Ovary (tissue), 9 donors: Measurements from ENCODE around the gene AATK. TPM values are rescaled to one million over a fixed set of nuclear protein-coding genes. Genes with fewer than 3 reads are reported as not detected.

ENCODE experiments used
- DNase-seq, 5 donors: peaks; one replicate each; pipeline ENCODE4 v3.0.0-alpha.2; 2019 to 2020
- H3K27ac ChIP-seq, 2 donors: fragments of 200-600 bp; one replicate each; pipeline versions ENCODE4 v1.5.1 to v1.8.0; 2019 to 2022
- H3K27me3 ChIP-seq: fragments of 200-600 bp; one replicate; pipeline ENCODE4 v1.8.0; 2022
- H3K36me3 ChIP-seq: fragments of 200-600 bp; sonication (generic); one replicate; pipeline ENCODE4 v1.5.1; 2019
- H3K4me1 ChIP-seq: one replicate; pipeline ENCODE4 v1.8.1; 2013; ENCODE audit warnings: mild to moderate bottlenecking, moderate library complexity; ENCODE audit not compliant: insufficient read depth
- H3K4me3 ChIP-seq: fragments of 200-600 bp; sonication (generic); one replicate; pipeline ENCODE4 v1.5.1; 2017
- H3K9me3 ChIP-seq, 2 donors: fragments of 200-600 bp in 1 of 2; sonication (generic) in 1 of 2; one replicate each; pipeline versions ENCODE4 v1.5.1 to v1.8.1; 2013 to 2019; ENCODE audit warnings: mild to moderate bottlenecking in 1 of 2, moderate library complexity in 1 of 2
- EP300 ChIP-seq: sonication (generic); formaldehyde crosslinking; IDR thresholded peaks from one replicate; pipeline ENCODE4 v1.6.1; 2017; ENCODE audit warnings: antibody characterized with exemption
- POLR2A ChIP-seq: fragments of 450-650 bp; IDR thresholded peaks from one replicate; pipeline ENCODE4 v1.6.1; 2017; ENCODE audit warnings: antibody characterized with exemption, mild to moderate bottlenecking, moderate library complexity
- WGBS, 3 donors: extraction: QIAGEN DNeasy Blood & Tissue Kit in 1 of 3; methylation state at CpG; one replicate each; pipeline versions ENCODE4 v1.1.5 to v1.1.7; 2013 to 2017; 5-methylcytosine and 5-hydroxymethylcytosine counted together
- intact Hi-C, 4 donors: fragments of 100-400 bp; cut with DNase I; formaldehyde crosslinking; loops; one replicate each; pipeline versions ENCODE4 v1.11.0 to v1.15.1; 2022 to 2023
- polyA plus RNA-seq, 2 donors: library from polyadenylated mRNA; stranded (reverse); fragments of 200-250 nt in 1 of 2; fragments of 350-450 nt in 1 of 2; fragmentation: Illumina TruSeq in 1 of 2; extraction: RNeasy Lipid Tissue Mini Kit (QIAGEN cat#74804) in 1 of 2; gene quantifications; one replicate each; pipeline ENCODE4 v1.2.3, GENCODE V29; 2013 to 2014
- total RNA-seq, 7 donors: library from RNA; depleted of rRNA in 2 of 7; stranded (reverse); fragments of >200 nt in 2 of 7; fragmentation: NEBNext Ultra II Directional in 3 of 7; extraction: Animal tissue kit (Norgen Biotek cat#: 25700) in 3 of 7; gene quantifications; one replicate each; pipeline versions ENCODE4 v1.1.0 to v1.2.4, GENCODE V29; 2016 to 2023
- TF ChIP-seq, protein P1 (sequence below), 3 donors: fragments of 450-650 bp in 2 of 3; fragments of 200-600 bp in 1 of 3; IDR thresholded peaks; one replicate each; pipeline versions ENCODE4 v1.5.1 to v1.8.0; 2016 to 2022; ENCODE audit warnings: antibody characterized with exemption in 3 of 3, mild to moderate bottlenecking in 1 of 3
- donor health status: DM: no; HTN: no; CAD: no; lungs with moderate emphysema.
- donor health status: DM: no; HTN: no; CAD: no.
- donor health status: Bipolar disorder and iron deficiency.
- donor health status: DM: yes; HTN: yes; CAD: no.
- donor health status: DM: no; HTN: no; CAD: no.
- donor health status: DM: yes; HTN: yes; CAD: no.

The AATK gene
- total and polyA plus RNA-seq, 9 donors = 0.23 to 3.1 (median 1.5) TPM

DNA sequence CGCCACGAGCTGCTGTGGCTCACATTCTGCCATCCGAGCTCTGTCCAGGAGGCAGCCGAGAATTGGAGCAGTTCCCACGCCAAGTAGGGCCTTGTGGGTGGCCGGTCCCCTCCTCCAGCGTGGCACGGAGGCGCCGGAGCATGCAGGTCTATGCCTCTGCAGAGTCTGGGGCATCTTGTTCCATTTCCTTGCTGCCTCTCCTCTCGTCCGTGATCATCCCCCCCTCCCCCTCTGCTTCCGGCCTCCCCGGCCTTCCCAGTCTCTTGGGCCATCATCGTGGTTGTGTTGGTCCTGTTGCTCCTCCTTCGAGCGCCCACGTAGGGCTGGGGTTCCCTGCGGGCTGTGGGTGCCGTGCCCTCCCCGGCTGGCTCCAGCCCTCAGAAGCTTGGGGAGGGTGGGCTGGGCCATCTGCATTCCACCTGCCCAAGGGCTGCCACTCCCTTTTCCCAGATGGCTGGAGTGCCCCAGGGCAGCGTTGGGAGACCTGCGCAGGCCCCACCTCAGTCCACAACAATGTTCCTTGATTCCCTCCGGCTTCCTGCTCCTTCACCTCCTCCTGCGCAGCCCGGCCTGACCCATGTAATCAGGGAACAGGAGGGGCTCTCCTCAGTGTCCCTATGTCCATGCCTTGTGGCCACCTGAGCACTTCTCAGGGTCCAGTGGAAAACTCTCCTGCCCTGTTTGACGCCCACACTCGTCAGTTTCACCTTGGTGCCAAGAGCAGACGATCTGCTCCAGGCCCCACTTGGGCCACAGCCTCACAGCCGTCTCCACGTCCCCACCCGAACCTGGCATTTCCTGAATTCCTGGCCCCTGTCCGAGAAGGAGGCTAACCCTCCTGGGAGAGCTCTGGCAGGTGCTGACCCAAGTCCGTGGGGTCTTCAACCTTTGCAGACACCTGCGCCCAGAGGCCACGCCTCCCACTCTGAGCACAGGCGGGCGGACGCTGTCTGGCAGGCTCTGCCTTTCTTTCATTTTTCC lies 94.0 kb downstream of the AATK start:
- Histone ChIP-seq H3K9me3 (no peaks in the 10 kb centered on the region), H3K27me3 (no peaks in the 10 kb centered on the region), H3K4me3 (no peak overlapping the region), H3K4me1 (no peaks in the 10 kb centered on the region), H3K36me3 (no peaks in the 10 kb centered on the region), H3K27ac (no peak overlapping the region)
- intact Hi-C loops = no loop called here
- WGBS, 3 donors = 87 to 91% (median 90%) methylated on average over 39 of the region's 39 CpGs
- TF ChIP-seq POLR2A = no peak
- no peak for TF ChIP-seq EP300
- TF ChIP-seq, protein P1, sequence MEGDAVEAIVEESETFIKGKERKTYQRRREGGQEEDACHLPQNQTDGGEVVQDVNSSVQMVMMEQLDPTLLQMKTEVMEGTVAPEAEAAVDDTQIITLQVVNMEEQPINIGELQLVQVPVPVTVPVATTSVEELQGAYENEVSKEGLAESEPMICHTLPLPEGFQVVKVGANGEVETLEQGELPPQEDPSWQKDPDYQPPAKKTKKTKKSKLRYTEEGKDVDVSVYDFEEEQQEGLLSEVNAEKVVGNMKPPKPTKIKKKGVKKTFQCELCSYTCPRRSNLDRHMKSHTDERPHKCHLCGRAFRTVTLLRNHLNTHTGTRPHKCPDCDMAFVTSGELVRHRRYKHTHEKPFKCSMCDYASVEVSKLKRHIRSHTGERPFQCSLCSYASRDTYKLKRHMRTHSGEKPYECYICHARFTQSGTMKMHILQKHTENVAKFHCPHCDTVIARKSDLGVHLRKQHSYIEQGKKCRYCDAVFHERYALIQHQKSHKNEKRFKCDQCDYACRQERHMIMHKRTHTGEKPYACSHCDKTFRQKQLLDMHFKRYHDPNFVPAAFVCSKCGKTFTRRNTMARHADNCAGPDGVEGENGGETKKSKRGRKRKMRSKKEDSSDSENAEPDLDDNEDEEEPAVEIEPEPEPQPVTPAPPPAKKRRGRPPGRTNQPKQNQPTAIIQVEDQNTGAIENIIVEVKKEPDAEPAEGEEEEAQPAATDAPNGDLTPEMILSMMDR (IDR thresholded peaks at IDR 0.05) = no peak
- no peak for DNase-seq

DNA sequence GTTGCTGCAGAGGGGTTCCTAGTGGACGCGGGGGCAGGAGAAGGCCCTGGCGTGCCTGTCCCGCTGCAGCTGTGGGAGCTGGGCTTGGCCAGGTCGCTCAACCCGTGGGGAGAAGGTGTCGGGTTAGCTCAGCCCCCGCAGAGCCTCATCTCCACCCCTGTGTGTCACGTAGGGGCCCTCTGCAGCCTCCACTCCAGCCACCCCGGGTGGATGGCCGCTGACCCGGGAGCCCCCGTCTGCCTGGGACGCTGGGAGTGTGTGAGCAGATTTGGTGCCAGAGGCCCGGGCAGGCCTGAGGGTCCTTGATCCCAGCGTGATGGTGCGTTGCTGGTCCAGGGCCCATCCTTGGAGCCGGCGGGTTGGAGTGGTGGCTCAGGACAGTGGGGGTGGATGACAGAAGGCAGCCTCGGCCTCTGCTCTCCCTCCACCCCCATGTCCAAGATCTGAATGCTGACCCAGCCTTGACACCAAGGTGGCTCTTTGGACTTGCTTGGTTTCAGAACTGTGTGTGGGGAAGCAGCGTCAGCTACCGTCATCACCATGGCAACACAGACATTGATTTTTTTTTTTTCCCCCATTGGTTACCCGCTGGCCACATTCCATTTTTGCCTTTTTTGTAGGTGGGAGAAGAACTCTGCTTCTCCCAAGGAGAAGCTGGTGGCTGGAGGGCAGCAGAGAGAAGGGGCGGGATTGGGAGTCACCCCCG lies 95.3 kb downstream of the AATK start:
- intact Hi-C loops = no loop called here
- no peak for DNase-seq
- TF ChIP-seq EP300 = no peak
- TF ChIP-seq, protein P1 (IDR thresholded peaks at IDR 0.05) = no peak
- TF ChIP-seq POLR2A = no peak
- no peak overlapping the region for H3K4me3 ChIP-seq
- no peak overlapping the region for H3K27ac ChIP-seq
- no peaks in the 10 kb centered on the region for H3K36me3 ChIP-seq
- H3K27me3 ChIP-seq = no peaks in the 10 kb centered on the region
- WGBS, 3 donors = 67 to 77% (median 68%) methylated on average over 25 of the region's 25 CpGs
- H3K4me1 ChIP-seq = no peaks in the 10 kb centered on the region
- H3K9me3 ChIP-seq = no peaks in the 10 kb centered on the region

DNA sequence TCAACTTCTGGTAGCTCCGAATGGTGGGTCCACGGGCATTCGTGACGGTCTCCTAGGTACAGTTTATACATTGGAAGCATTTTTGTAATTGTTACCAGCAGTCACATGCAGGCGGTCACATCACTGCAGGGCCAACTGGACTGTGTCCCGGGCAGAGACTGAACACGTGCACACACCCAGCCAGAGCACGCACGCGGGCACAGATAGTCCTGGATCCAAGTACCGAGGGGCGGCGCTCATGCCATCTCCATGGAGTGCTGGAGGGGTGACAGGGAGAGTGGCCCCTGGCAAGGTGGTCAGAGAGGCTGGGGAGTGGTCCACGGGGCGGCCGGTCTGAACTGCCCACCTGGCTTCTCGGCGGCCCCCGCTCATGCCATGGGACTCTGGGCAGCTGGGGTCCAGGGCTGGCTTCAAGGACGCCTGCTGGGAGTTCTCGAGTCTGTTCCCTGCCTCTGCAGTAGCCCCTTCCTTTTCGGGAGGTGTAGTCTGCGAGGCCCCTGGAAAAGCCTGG lies 96.8 kb downstream of the AATK start:
- no peak for DNase-seq
- Histone ChIP-seq H3K4me3 (no peak overlapping the region), H3K4me1 (no peaks in the 10 kb centered on the region), H3K27me3 (no peaks in the 10 kb centered on the region), H3K27ac (no peak overlapping the region), H3K36me3 (no peaks in the 10 kb centered on the region), H3K9me3 (no peaks in the 10 kb centered on the region)
- 89 to 94% (median 90%) methylated on average over 23 of the region's 23 CpGs for WGBS, 3 donors
- intact Hi-C loops = no loop called here
- TF ChIP-seq POLR2A = no peak
- no peak for TF ChIP-seq EP300
- TF ChIP-seq, protein P1 (IDR thresholded peaks at IDR 0.05) = no peak

DNA sequence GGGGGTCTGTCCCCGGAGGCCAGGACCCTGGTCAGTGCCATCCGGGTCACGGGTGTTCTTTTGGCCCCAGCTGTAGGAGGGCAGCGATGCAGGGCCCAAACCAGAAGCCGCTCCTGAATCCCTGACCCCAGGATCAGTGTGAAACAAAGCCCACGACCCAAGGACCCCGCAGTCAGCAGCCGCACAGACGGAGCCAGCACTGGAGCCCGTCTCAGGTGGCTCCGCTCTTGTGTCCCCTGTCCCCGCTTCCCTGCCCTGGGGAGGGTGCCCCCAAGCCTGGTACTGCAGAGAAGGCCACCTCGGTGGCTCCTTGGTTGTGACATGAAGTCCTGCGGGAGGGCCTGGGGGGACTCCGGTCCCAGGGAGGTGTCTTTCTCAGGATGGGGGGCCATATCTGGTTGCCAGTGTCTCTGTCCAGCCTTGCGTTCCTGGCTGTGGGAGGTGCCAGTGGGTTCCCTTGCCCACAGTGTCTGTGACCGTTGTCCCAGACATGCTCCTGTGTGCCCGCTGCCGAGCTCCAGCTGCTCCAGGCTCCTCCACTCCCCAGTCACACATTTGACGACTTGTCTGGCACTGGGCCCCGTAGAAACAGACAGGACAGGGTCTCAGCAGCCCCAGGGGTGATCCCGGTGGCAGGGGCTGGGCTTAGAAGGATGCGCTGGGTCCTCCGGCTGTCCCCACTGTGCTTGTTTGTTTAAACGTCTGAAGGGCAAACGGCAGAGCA lies 97.4 kb downstream of the AATK start:
- Histone ChIP-seq H3K27ac (no peak overlapping the region), H3K4me3 (no peak overlapping the region), H3K9me3 (no peaks in the 10 kb centered on the region), H3K36me3 (no peaks in the 10 kb centered on the region), H3K27me3 (no peaks in the 10 kb centered on the region), H3K4me1 (no peaks in the 10 kb centered on the region)
- no peak for DNase-seq
- intact Hi-C loops = no loop called here
- 92 to 93% (median 93%) methylated on average over 25 to 26 of the region's 26 CpGs for WGBS, 3 donors
- no peak for TF ChIP-seq EP300
- TF ChIP-seq, protein P1 (IDR thresholded peaks at IDR 0.05) = no peak
- TF ChIP-seq POLR2A = no peak
